Testis (tissue), 3 donors: ENCODE results near the gene DENND1C. TPM values are rescaled to one million over a fixed set of nuclear protein-coding genes. Genes with fewer than 3 reads are reported as not detected.

Source experiments
- DNase-seq: peaks from one replicate; pipeline ENCODE4 v3.0.0-alpha.2; 2019
- H3K27ac ChIP-seq, 2 donors: fragments of 200-600 bp; sonication (generic); one replicate each; pipeline ENCODE4 v1.5.1; 2019
- H3K27me3 ChIP-seq: fragments of 200-600 bp; sonication (generic); one replicate; pipeline ENCODE4 v1.5.1; 2019
- H3K36me3 ChIP-seq: fragments of 200-600 bp; sonication (generic); one replicate; pipeline ENCODE4 v1.5.1; 2017; ENCODE audit warnings: low read depth; ENCODE audit errors: missing control alignments
- H3K4me1 ChIP-seq: fragments of 200-600 bp; sonication (generic); one replicate; pipeline ENCODE4 v1.5.1; 2019
- H3K4me3 ChIP-seq, 2 donors: fragments of 200-600 bp; sonication (generic); one replicate each; pipeline ENCODE4 v1.5.1; 2017 to 2019
- H3K9me3 ChIP-seq: fragments of 200-600 bp; sonication (generic); one replicate; pipeline ENCODE4 v1.5.1; 2017
- CTCF ChIP-seq, 3 experiments: fragments of 450-650 bp in 2 of 3; fragments of 200-600 bp in 1 of 3; sonication (generic) in 1 of 3; IDR thresholded peaks; one replicate each; pipeline ENCODE4 v1.5.1; 2016 to 2019; ENCODE audit warnings: antibody characterized with exemption in 3 of 3, mild to moderate bottlenecking in 2 of 3, moderate library complexity in 1 of 3
- POLR2A ChIP-seq: fragments of 450-650 bp; IDR thresholded peaks from one replicate; pipeline ENCODE4 v1.6.1; 2017; ENCODE audit warnings: antibody characterized with exemption, mild to moderate bottlenecking, moderate library complexity
- WGBS, 2 donors: methylation state at CpG; one replicate each; pipeline ENCODE4 v1.1.5; 2018; 5-methylcytosine and 5-hydroxymethylcytosine counted together
- intact Hi-C: fragments of 100-400 bp; cut with DNase I; formaldehyde crosslinking; loops from one replicate; pipeline ENCODE4 v1.15.1; 2023; ENCODE audit warnings: low total_unique reads
- polyA plus RNA-seq: library from polyadenylated mRNA; stranded (reverse); fragments of 350-450 nt; fragmentation: Illumina TruSeq; extraction: RNeasy Lipid Tissue Mini Kit (QIAGEN cat#74804); gene quantifications from one replicate; pipeline ENCODE4 v1.2.3, GENCODE V29; 2014; ENCODE audit warnings: low read depth, low replicate concordance; ENCODE audit not compliant: insufficient read depth
- small RNA-seq, 2 donors: library from RNA; depleted of rRNA; stranded (forward); fragments of <200 nt; gene quantifications; one replicate each; pipeline ENCODE3, GENCODE V24; 2016
- total RNA-seq, 2 donors: library from RNA; depleted of rRNA; stranded (reverse); fragments of >200 nt; gene quantifications; one replicate each; pipeline ENCODE4 v1.2.3, GENCODE V29; 2016

Gene DENND1C
- total and polyA plus RNA-seq, 3 donors from 2014 or later: 1.9 to 3.2 (median 2.9) TPM

DNA sequence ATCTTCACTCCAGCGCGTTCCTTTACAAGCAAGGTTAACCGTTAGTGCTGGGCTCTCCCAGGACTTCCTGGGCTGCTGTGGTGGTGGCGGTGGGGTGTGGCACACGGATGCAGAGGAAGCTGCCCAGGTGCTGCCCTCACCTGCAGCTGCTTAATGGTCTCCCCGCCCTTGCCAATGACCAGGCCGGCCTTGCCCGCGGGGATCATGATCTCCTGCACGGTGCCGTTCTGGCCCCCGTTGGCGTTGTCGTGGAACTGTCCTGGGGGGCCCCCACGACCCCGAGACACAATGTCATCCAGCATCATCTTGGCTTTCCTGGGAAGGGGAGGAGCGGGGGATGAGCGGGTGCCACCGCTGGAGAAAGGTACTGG lies 63.0 kb downstream of the DENND1C start:
- no peak for TF ChIP-seq CTCF (IDR thresholded peaks at IDR 0.05)
- TF ChIP-seq POLR2A: no peak
- no peaks in the 10 kb centered on the region for H3K36me3 ChIP-seq
- no peak overlapping the region for H3K27ac ChIP-seq
- DNase-seq: no peak
- H3K4me3 ChIP-seq: no peak overlapping the region
- no peaks in the 10 kb centered on the region for H3K27me3 ChIP-seq
- H3K9me3 ChIP-seq: no peaks in the 10 kb centered on the region
- peaks cover 19% of the 10 kb centered on the region for H3K4me1 ChIP-seq
- WGBS, 2 donors: 73 to 93% methylated on average over 6 to 19 of the region's 19 CpGs
- intact Hi-C loops: no loop called here

DNA sequence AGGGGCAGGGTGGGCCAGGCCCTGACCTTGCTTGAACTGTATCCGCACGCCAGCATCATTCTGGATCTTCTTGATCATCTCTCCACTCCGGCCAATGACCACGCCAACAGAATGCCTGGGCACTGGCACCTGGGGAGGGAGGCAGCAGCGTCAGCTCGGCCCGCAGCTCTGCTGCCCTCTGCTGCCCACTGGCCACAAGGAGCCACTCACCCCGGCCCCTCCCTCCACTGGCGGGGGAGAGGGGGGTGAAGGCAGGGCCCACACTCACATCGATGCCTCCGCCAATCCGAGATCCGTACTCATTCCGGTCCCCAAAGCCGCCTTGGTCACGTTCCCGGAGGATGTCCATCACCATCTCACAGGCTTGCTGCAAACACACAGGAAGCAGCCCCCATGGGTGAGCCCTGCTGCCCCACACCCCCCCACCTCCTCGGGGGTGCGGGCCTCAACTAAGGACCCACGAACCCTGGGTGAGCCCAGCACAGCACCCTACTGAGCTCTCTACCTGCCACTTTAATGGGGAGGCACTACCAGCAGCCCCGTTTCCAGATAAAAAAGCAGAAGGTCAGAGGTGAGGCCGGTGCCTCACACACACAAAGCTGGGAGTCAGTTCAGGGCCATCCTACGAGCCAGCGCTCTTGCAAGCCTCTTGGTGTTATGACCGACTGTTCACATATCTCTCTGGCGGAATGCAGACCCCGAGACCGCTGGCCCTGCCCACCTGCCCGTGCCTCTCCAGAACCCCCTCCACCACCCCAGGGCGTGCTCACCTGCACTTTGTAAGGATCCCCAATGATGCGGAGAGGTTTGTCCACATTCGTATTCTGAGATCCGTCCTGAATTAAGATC lies 63.6 kb downstream of the DENND1C start:
- peak; percentile 55 for DNase-seq
- intact Hi-C loops: no loop called here
- 69 to 91% methylated on average over 14 to 33 of the region's 33 CpGs for WGBS, 2 donors
- TF ChIP-seq POLR2A (no peak), CTCF (IDR thresholded peaks at IDR 0.05) (peak in 2 of 3 experiments; percentile 23 to 32)
- H3K9me3 ChIP-seq: no peaks in the 10 kb centered on the region
- no peaks in the 10 kb centered on the region for H3K36me3 ChIP-seq
- H3K4me3 ChIP-seq: no peak overlapping the region
- H3K27me3 ChIP-seq: no peaks in the 10 kb centered on the region
- H3K4me1 ChIP-seq: peaks cover 14% of the 10 kb centered on the region
- no peak overlapping the region for H3K27ac ChIP-seq

Small RNA genes within 50 kb of the gene (small RNA-seq; reads per million reads assigned to genes)
- gene AC010503.2: 0 reads per million in 2 donors

Other genes with a start within 250 kb of the DENND1C start
- gene MLLT1, start 201.8 kb downstream of the DENND1C start, total RNA-seq: 10 to 100 TPM; 17.3 to 22.4 TPM
- 32.0 TPM for gene MLLT1, start 201.8 kb downstream of the DENND1C start, polyA plus RNA-seq
- under 1 TPM; 0.39 to 0.99 TPM for gene ACER1, start 148.2 kb downstream of the DENND1C start, total RNA-seq
- gene ACER1, start 148.2 kb downstream of the DENND1C start, polyA plus RNA-seq: 1.0 TPM
- 100 to 1,000 TPM in 1 of 2 donors, 10 to 100 TPM in 1; 52.1 to 101 TPM for gene CLPP, start 120.3 kb downstream of the DENND1C start, total RNA-seq
- gene CLPP, start 120.3 kb downstream of the DENND1C start, polyA plus RNA-seq: 113 TPM
- 100 to 1,000 TPM; 243 to 524 TPM for gene ALKBH7, start 109.0 kb downstream of the DENND1C start, total RNA-seq
- 608 TPM for gene ALKBH7, start 109.0 kb downstream of the DENND1C start, polyA plus RNA-seq
- 1 to 10 TPM; 2.9 to 5.1 TPM for gene PSPN, start 105.9 kb downstream of the DENND1C start, total RNA-seq
- 1.1 TPM for gene PSPN, start 105.9 kb downstream of the DENND1C start, polyA plus RNA-seq
- gene GTF2F1, start 88.6 kb downstream of the DENND1C start, total RNA-seq: 10 to 100 TPM; 78.1 to 81.1 TPM
- gene GTF2F1, start 88.6 kb downstream of the DENND1C start, polyA plus RNA-seq: 122 TPM
- 100 to 1,000 TPM; 279 to 336 TPM for gene KHSRP, start 57.0 kb downstream of the DENND1C start, total RNA-seq
- 358 TPM for gene KHSRP, start 57.0 kb downstream of the DENND1C start, polyA plus RNA-seq
- gene SLC25A41, start 48.0 kb downstream of the DENND1C start, total RNA-seq: 1 to 10 TPM; 3.2 to 3.9 TPM
- 7.6 TPM for gene SLC25A41, start 48.0 kb downstream of the DENND1C start, polyA plus RNA-seq
- 10 to 100 TPM; 34.3 to 38.5 TPM for gene SLC25A23, start 22.0 kb downstream of the DENND1C start, total RNA-seq
- 26.9 TPM for gene SLC25A23, start 22.0 kb downstream of the DENND1C start, polyA plus RNA-seq
- gene CRB3, start 17.5 kb downstream of the DENND1C start, total RNA-seq: 1 to 10 TPM; 1.2 to 2.0 TPM
- 2.3 TPM for gene CRB3, start 17.5 kb downstream of the DENND1C start, polyA plus RNA-seq
- gene TUBB4A, start 20.5 kb upstream of the DENND1C start, total RNA-seq: 100 to 1,000 TPM; 217 to 277 TPM
- 205 TPM for gene TUBB4A, start 20.5 kb upstream of the DENND1C start, polyA plus RNA-seq
- gene TNFSF9, start 49.2 kb upstream of the DENND1C start, total RNA-seq: 1 to 10 TPM; 5.7 to 8.4 TPM
- gene TNFSF9, start 49.2 kb upstream of the DENND1C start, polyA plus RNA-seq: 3.1 TPM
- 1 to 10 TPM in 1 of 2 donors, not detected in 1; 1.0 TPM for gene CD70, start 109.4 kb upstream of the DENND1C start, total RNA-seq
- gene CD70, start 109.4 kb upstream of the DENND1C start, polyA plus RNA-seq: 0.63 TPM
- under 1 TPM; 0.31 to 0.47 TPM for gene TNFSF14, start 188.4 kb upstream of the DENND1C start, total RNA-seq
- gene TNFSF14, start 188.4 kb upstream of the DENND1C start, polyA plus RNA-seq: 0.69 TPM
- 100 to 1,000 TPM in 1 of 2 donors, 10 to 100 TPM in 1; 49.5 to 131 TPM for gene C3, start 238.9 kb upstream of the DENND1C start, total RNA-seq
- gene C3, start 238.9 kb upstream of the DENND1C start, polyA plus RNA-seq: 500 TPM